SU-DHL-6 (cell line): ENCODE data around the gene YAF2.

Experiments used
- H2AFZ ChIP-seq: fragments of 200-600 bp; sonication (generic); 2 replicates; pipeline ENCODE4 v1.6.1; 2014; ENCODE audit warnings: low read depth, mild to moderate bottlenecking, moderate library complexity, mixed read lengths, antibody characterized with exemption, low read length; ENCODE audit not compliant: severe bottlenecking
- H3F3A ChIP-seq: fragments of 200-600 bp; shearing (Covaris generic); 2 replicates; pipeline ENCODE4 v1.6.0; 2016; ENCODE audit warnings: antibody characterized with exemption, mild to moderate bottlenecking; ENCODE audit not compliant: insufficient read depth
- H3K27ac ChIP-seq: fragments of 200-600 bp; sonication (generic); 2 replicates; pipeline ENCODE4 v1.5.1; 2016; ENCODE audit warnings: low read depth, mild to moderate bottlenecking, low read length, moderate library complexity, mixed read lengths
- H3K27me3 ChIP-seq: fragments of 200-600 bp; sonication (generic), shearing (Covaris generic); 2 replicates; pipeline ENCODE4 v1.6.0; 2014; ENCODE audit warnings: mild to moderate bottlenecking, low read length
- H3K36me3 ChIP-seq: fragments of 200-600 bp; sonication (generic); 2 replicates; pipeline ENCODE4 v1.6.1; 2014; ENCODE audit warnings: mild to moderate bottlenecking, low read length, mixed read lengths
- H3K4me2 ChIP-seq: fragments of 300-600, 200-600 bp; shearing (Covaris generic), sonication (generic); 2 replicates; pipeline ENCODE4 v1.6.0; 2014; ENCODE audit warnings: low read length, low read depth, mild to moderate bottlenecking; ENCODE audit not compliant: poor library complexity, severe bottlenecking
- H3K4me3 ChIP-seq: fragments of 200-600 bp; sonication (generic); 2 replicates; pipeline ENCODE4 v1.5.1; 2014; ENCODE audit warnings: antibody characterized with exemption, low read length, mild to moderate bottlenecking, mixed read lengths; ENCODE audit not compliant: insufficient read depth, poor library complexity, severe bottlenecking
- H3K79me2 ChIP-seq: fragments of 200-600 bp; sonication (generic); 2 replicates; pipeline ENCODE4 v1.6.1; 2014; ENCODE audit warnings: mild to moderate bottlenecking, low read length, moderate library complexity; ENCODE audit not compliant: insufficient read depth
- H3K9ac ChIP-seq: fragments of 200-600 bp; sonication (generic); 2 replicates; pipeline ENCODE4 v1.7.0; 2014; ENCODE audit warnings: mild to moderate bottlenecking, low read length
- H3K9me2 ChIP-seq: fragments of 200-600 bp; sonication (generic); replicated peaks from 2 replicates; pipeline ENCODE4 v1.6.1; 2014; ENCODE audit warnings: low read length; ENCODE audit not compliant: insufficient read depth
- H3K9me3 ChIP-seq: fragments of 200-600 bp; sonication (generic); 2 replicates; pipeline ENCODE4 v1.6.1; 2014; ENCODE audit warnings: low read length, mixed read lengths; ENCODE audit not compliant: insufficient read depth
- H4K20me1 ChIP-seq: fragments of 200-600 bp; sonication (generic); 2 replicates; pipeline ENCODE4 v1.6.1; 2014; ENCODE audit warnings: low read depth, mild to moderate bottlenecking, antibody characterized with exemption, low read length, moderate library complexity, mixed read lengths
- EZH2phosphoT487 ChIP-seq: fragments of 200-600 bp; sonication (generic), shearing (Covaris generic); conservative IDR thresholded peaks from 2 replicates; pipeline ENCODE4 v1.6.1; 2018; ENCODE audit warnings: mild to moderate bottlenecking, antibody characterized with exemption, low read length, moderate library complexity, mixed read lengths
- TF ChIP-seq, protein P1 (sequence below): fragments of 200-600 bp; sonication (generic); IDR thresholded peaks from one replicate; pipeline ENCODE4 v1.5.1; 2017; ENCODE audit warnings: antibody characterized with exemption, mild to moderate bottlenecking, low read length, moderate library complexity; ENCODE audit not compliant: insufficient read depth, poor library complexity, severe bottlenecking

Gene YAF2

DNA sequence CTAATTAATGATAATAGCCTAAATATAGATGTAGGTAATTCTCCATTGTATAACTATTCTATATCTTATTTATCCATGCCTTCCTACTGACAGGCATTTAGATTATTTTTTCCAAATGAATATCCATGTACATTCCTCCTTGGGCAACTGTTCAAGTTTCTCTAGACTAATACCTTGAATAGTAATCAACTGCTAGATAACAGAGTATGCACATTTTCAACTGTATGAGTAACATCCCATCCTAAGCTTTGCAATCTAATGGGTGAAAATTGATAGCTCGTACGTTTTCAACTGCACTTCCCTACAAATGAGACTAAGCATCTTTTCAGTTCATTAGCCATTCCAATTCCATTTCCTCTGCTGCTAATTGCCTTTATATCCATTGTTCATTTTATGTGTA is 37.0 kb downstream of the YAF2 start:
- no peak for TF ChIP-seq EZH2phosphoT487
- TF ChIP-seq, protein P1, sequence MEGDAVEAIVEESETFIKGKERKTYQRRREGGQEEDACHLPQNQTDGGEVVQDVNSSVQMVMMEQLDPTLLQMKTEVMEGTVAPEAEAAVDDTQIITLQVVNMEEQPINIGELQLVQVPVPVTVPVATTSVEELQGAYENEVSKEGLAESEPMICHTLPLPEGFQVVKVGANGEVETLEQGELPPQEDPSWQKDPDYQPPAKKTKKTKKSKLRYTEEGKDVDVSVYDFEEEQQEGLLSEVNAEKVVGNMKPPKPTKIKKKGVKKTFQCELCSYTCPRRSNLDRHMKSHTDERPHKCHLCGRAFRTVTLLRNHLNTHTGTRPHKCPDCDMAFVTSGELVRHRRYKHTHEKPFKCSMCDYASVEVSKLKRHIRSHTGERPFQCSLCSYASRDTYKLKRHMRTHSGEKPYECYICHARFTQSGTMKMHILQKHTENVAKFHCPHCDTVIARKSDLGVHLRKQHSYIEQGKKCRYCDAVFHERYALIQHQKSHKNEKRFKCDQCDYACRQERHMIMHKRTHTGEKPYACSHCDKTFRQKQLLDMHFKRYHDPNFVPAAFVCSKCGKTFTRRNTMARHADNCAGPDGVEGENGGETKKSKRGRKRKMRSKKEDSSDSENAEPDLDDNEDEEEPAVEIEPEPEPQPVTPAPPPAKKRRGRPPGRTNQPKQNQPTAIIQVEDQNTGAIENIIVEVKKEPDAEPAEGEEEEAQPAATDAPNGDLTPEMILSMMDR: no peak
- Histone ChIP-seq H3K27ac (no peak overlapping the region), H3K79me2 (peaks cover 8% of the 10 kb centered on the region; the same call in 1 of the 2 replicates), H3K4me2 (no peak overlapping the region), H3K27me3 (no peaks in the 10 kb centered on the region), H3K9ac (no peak overlapping the region), H4K20me1 (no peaks in the 10 kb centered on the region), H3F3A (no peaks in the 10 kb centered on the region), H3K4me3 (no peak overlapping the region), H3K9me3 (no peaks in the 10 kb centered on the region), H3K36me3 (peaks cover 9% of the 10 kb centered on the region; the same call in 1 of the 2 replicates), H3K9me2 (no peaks in the 10 kb centered on the region), H2AFZ (no peak overlapping the region)

DNA sequence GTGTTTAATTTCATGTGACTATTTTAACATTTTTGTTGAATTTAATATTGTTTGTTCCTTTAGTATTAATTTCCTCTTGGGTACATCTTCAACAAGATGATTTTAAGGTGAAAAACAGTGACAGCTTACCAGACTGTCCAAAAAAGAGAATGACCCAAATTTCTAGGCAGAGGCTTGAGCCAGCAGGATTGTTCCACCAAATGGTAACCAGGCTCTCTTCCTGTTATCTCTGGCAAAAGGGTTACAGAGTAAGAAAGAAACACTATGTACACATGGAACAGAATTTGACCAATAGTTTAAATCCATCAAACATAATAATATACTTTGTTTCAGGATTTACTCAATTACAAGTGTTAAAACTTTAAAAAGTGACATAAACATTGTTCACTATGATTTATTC is 39.0 kb downstream of the YAF2 start:
- H2AFZ ChIP-seq: no peak overlapping the region
- H4K20me1 ChIP-seq: no peaks in the 10 kb centered on the region
- peaks cover 9% of the 10 kb centered on the region; the same call in 1 of the 2 replicates for H3K36me3 ChIP-seq
- H3K9ac ChIP-seq: no peak overlapping the region
- no peaks in the 10 kb centered on the region for H3K9me2 ChIP-seq
- TF ChIP-seq, protein P1: no peak
- no peak for TF ChIP-seq EZH2phosphoT487
- H3K27ac ChIP-seq: no peak overlapping the region
- H3K4me3 ChIP-seq: no peak overlapping the region
- H3K4me2 ChIP-seq: no peak overlapping the region
- peaks cover 8% of the 10 kb centered on the region; the same call in 1 of the 2 replicates for H3K79me2 ChIP-seq
- H3K27me3 ChIP-seq: no peaks in the 10 kb centered on the region
- no peaks in the 10 kb centered on the region for H3K9me3 ChIP-seq
- no peaks in the 10 kb centered on the region for H3F3A ChIP-seq

DNA sequence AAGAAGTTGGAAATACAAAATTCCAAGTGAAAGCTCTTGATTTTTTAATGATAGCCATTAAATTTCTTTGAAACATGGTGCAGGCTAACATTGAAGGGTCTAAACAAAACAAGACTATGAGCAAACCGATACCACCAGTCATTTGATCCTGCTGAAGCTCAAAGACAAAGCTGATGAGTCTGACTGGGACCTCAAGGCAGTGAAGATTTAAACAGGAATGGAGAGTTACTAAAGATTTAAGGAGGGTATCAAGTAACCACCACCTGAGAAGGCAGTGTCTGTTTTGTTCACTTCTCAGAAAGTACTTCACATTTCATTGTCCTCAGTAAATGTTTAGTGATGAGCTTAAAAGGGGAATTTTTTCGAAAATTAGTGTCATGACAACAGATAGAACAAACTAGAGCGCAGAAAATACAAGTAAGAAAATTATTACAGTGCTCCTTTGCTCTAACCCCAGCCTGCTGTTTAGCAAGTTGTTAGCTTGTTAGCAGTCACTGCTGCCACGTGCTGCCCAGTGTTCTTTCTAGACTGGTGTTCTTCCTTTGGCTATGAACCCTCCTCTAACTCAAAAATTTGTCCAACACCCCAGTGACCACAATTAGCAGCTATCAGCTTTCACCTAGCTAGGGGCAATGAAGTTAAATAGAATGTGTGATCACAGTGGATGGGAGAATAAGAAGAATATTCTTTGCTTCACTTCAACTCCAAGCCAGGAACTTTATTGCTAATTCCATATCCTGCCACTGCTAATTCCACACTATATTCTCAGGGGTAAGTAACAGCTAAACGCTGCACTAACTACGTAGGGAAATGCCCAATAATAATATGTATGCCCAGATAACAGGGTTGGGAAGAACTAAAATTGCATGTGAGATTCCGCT is 41.1 kb downstream of the YAF2 start:
- H2AFZ ChIP-seq: no peak overlapping the region
- H3K36me3 ChIP-seq: 0 out of 2 replicates have a peak, but pooled peaks cover 5% of the 10 kb centered on the region
- no peak overlapping the region for H3K9ac ChIP-seq
- H3K4me2 ChIP-seq: no peak overlapping the region
- H3K4me3 ChIP-seq: no peak overlapping the region
- no peaks in the 10 kb centered on the region for H3K27me3 ChIP-seq
- H3F3A ChIP-seq: no peaks in the 10 kb centered on the region
- TF ChIP-seq, protein P1: no peak
- TF ChIP-seq EZH2phosphoT487: no peak
- H3K9me2 ChIP-seq: no peaks in the 10 kb centered on the region
- no peak overlapping the region for H3K27ac ChIP-seq
- H4K20me1 ChIP-seq: no peaks in the 10 kb centered on the region
- no peaks in the 10 kb centered on the region for H3K9me3 ChIP-seq
- H3K79me2 ChIP-seq: peaks cover 4% of the 10 kb centered on the region
